ENCODE measurements around the gene FYB1. TPM values are rescaled to one million over a fixed set of nuclear protein-coding genes. Genes with fewer than 3 reads are reported as not detected.

FYB1 gene
- total RNA-seq, 1 donor from 2014 or later: 74.1 TPM

- H3K27ac ChIP-seq: no peak overlapping the region
- DNase-seq (ENCODE audit: low spot score in 2 of 2): no peak
- no peak overlapping the region for H3K4me3 ChIP-seq
- intact Hi-C loops (cut with DNase I): no loop called here
- TF ChIP-seq CTCF (IDR thresholded peaks at IDR 0.05): no peak
- H3K9me3 ChIP-seq: no peaks in the 10 kb centered on the region
- H3K27me3 ChIP-seq: no peaks in the 10 kb centered on the region
- H3K36me3 ChIP-seq: no peaks in the 10 kb centered on the region
- no peaks in the 10 kb centered on the region for H3K4me1 ChIP-seq
These were observed 33.8 kb upstream of the FYB1 start for GRCh38 chr5:39253196-39253595.

GRCh38 chr5:39249564-39250274 lies 30.4 kb upstream of the FYB1 start:
- intact Hi-C loops (cut with DNase I): no loop called here

GRCh38 chr5:39249069-39249468 lies 29.7 kb upstream of the FYB1 start:
- H3K9me3 ChIP-seq: no peaks in the 10 kb centered on the region
- H3K4me1 ChIP-seq: no peaks in the 10 kb centered on the region
- no peak overlapping the region for H3K27ac ChIP-seq
- no peaks in the 10 kb centered on the region for H3K27me3 ChIP-seq
- H3K4me3 ChIP-seq: no peak overlapping the region
- no peak for DNase-seq (ENCODE audit: low spot score in 2 of 2)
- no peak for TF ChIP-seq CTCF (IDR thresholded peaks at IDR 0.05)
- no peaks in the 10 kb centered on the region for H3K36me3 ChIP-seq
- intact Hi-C loops (cut with DNase I): no loop called here

More at GRCh38 chr5:39249564-39250274, 30.4 kb upstream of the FYB1 start:
- Histone ChIP-seq H3K27ac (no peak overlapping the region), H3K27me3 (no peaks in the 10 kb centered on the region), H3K36me3 (no peaks in the 10 kb centered on the region), H3K9me3 (no peaks in the 10 kb centered on the region), H3K4me3 (no peak overlapping the region), H3K4me1 (no peaks in the 10 kb centered on the region)
- no peak for DNase-seq (ENCODE audit: low spot score in 2 of 2)
- no peak for TF ChIP-seq CTCF (IDR thresholded peaks at IDR 0.05)

- intact Hi-C loops (cut with DNase I): no loop called here
- Histone ChIP-seq H3K27me3 (no peaks in the 10 kb centered on the region), H3K4me1 (no peaks in the 10 kb centered on the region), H3K9me3 (peaks cover 0 to 15% of the 10 kb centered on the region in 2 donors), H3K36me3 (no peaks in the 10 kb centered on the region), H3K27ac (no peak overlapping the region), H3K4me3 (no peak overlapping the region)
- no peak for DNase-seq (ENCODE audit: low spot score in 2 of 2)
- no peak for TF ChIP-seq CTCF (IDR thresholded peaks at IDR 0.05)
These were observed 21.4 kb upstream of the FYB1 start for GRCh38 chr5:39240750-39241149.

GRCh38 chr5:39238366-39239105 lies 19.2 kb upstream of the FYB1 start:
- no peaks in the 10 kb centered on the region for H3K27me3 ChIP-seq
- H3K9me3 ChIP-seq: peaks cover 0 to 15% of the 10 kb centered on the region in 2 donors
- intact Hi-C loops (cut with DNase I): no loop called here
- H3K36me3 ChIP-seq: no peaks in the 10 kb centered on the region
- H3K4me3 ChIP-seq: no peak overlapping the region
- TF ChIP-seq CTCF (IDR thresholded peaks at IDR 0.05): no peak
- no peaks in the 10 kb centered on the region for H3K4me1 ChIP-seq
- H3K27ac ChIP-seq: no peak overlapping the region
- DNase-seq (ENCODE audit: low spot score in 2 of 2): no peak
